ENCODE data around the gene RFFL.
A peak's percentile ranks its signal among the peaks of the same experiment; 100 is the strongest.
"Not testable (repeated sequence)": the region's sequence is repeated elsewhere in the genome, so short reads cannot be mapped to it uniquely, and the experiment has no call there.

Gene RFFL

DNA sequence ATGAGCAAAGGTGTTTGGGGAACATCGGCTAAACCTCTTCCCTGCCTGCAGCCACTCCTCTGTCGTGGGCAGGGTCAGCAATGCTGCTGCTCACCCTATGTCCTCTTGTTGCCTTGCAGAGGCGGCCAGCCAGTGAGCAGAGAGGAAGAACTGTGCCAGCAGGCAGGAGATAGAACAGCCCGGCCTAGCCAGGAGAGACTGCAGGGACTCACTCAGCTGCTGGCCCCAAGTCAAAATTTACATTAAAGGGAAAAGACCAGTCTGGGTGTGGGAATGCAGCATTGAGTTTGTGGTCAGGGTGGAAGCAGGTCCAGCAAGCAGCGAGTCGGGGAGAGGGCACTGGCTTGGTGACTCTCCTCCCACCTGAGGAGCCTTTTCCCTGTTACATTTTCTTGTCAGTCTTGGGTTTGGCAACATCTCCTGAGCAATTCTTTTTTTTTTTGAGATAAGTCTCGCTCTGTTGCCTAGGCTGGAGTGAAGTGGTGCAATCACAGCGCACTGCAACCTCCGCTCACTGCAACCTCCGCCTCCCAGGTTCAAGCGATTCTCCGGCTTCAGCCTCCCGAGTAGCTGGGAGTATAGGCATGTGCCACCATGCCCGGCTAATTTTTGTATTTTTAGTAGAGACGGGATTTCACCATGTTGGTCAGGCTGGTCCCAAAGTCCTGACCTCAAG lies 60.5 kb downstream of the RFFL start:
- no peak for DNase-seq

DNA sequence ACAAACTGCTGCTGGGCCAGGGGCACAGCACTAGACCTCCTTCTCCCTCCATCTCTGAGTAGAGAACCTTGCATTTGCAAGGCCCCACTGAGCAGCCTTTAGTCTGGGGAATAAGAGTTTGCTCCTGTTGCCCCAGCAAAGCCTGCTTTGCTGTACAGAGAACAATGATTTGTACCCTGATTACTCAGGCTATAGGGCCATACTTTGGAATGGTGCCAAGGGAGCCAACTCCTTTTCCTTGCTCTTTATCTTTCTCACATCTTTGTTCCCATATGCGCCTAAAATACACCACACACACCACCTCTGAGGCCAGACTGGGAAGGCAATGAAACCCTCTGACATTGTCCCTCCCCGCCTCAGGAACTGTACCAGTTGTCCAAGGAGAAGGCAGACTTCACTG lies 62.0 kb downstream of the RFFL start:
- no peak for DNase-seq

DNA sequence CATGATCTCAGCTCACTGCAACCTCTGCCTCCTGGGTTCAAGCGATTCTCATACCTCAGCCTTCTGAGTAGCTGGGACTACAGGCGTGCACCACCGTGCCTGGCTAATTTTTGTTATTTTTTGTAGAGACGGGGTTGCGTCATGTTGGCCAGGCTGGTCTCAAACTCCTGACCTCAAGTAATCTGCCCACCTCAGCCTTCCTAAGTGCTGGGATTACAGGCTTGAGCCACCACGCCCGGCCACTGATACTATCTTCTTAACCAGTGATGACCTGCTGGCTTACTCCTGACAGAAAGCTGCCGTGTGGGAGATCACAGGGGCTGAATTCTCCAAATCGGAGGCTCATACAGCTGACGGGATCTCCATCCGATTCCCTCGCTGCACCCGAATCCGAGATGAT lies 62.5 kb downstream of the RFFL start:
- DNase-seq, result not testable (repeated sequence)

DNA sequence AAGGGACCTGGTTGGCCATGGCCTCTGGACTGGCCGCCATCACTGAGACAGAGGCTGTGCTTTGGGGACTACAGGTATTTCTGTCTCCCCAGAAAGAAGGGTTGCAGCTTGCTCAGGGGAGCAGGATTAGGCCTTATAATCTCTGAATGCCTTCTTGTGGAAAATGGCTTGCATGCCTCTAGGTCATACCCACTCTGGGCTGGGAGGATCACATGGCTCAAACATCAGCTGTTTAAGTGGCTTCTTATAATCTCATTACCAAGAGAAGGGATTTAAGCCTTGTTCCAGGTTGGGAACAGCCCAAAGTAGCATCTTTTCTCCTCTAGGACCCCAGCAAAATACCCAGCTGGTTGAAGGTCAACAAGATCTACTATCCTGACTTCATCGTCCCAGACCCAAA lies 64.1 kb downstream of the RFFL start:
- no peak for DNase-seq

DNA sequence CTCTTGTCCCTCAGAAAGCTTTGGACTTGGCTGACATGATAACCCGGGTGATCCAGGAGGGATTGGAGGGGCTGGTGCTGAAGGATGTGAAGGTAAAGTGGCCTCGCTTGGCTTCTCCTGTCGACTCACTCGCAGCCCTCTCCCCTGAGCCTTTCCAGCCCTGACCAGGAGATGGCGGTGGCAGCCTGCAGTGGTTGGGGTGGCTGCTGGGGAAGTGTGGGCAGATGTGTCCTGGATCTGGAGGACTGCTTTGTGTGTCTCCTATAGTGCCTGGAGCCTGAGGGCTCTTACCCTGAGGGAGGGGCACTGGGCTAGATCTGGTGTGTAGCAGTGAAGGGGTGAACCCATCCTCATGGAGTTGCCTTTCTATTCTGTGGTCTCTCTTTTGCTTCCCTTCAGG lies 65.3 kb downstream of the RFFL start:
- peak; percentile 55 for DNase-seq

DNA sequence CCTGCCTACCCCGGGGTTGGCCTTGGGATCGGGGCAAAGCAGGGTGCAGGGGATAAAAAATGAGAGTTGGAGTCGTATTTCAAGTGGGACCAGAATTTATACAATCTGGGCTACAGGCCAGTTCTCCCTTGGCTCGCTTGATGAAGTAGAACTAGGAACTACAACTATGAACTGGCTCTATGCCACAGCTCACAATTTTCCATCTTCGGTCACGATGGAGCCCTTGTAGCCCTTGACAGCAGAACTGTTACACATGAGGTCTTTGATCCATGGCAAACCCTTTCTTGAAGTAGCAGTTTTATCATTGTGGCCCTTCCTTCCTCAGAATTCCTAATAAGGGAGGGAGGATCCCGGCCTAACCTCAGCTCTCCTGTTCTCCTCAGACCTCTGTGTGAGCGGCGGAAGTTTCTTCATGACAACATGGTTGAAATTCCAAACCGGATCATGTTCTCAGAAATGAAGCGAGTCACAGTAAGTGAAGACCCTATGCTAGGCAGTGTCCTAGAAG lies 66.1 kb downstream of the RFFL start:
- peak; percentile 70 for DNase-seq

DNA sequence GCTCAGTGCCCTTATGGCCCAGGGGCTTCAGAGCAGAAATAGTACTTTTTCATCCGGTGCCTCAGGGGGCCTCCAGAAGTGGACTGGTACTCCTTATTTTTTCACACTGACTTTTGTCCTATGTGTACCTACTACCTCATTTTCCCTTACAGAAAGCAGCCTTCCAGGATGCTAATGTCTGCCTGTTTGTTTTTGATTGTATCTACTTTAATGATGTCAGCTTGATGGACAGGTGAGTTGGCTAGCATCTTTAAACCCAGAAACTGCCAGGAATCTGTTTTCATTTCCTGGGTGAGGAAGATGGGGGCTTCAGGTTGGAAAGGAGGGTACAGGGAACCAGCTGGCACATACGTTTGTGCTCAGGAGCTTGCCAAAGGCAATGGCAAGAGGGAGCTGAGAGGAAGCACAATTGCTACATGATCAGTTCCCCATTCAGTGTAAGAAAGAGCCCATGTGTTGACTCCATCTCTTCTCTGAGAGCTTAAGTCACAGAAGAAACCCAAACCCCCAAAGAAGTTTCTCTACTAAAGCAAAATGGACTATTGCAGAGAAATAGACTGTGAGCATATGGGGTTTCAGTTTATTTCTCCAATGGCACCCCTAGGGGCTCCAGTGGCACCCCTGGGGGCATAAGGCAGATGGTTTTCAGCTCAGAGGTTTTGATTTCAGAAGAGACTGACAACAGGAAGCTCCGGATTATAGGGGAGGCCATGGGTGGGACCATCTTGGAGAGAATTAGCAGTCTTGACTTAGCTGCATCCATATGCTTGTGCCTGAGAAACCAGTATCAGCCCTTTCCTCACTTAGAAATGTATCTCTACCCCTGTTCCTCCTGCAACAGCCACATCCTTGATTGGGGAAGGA lies 66.9 kb downstream of the RFFL start:
- no peak for DNase-seq

DNA sequence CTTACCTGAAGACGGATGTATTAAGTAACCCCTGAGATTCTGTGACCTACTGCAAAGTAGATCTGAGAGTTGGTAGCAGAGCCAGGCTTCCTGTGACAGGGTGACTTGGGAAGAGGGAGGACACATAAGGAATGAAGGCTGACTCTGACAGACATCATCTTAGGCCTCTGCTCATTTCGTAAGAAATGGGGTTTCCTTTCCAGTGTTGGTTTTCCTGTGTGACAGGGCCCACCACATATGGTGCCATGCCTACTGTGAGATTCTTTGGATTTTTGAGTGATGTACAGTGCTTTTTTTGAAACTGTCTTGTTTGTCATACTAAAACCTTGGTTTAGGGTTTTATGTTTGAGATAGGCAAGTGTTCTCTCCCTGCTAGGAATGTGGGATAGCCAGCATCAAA lies 70.5 kb downstream of the RFFL start:
- DNase-seq, result no peak

DNA sequence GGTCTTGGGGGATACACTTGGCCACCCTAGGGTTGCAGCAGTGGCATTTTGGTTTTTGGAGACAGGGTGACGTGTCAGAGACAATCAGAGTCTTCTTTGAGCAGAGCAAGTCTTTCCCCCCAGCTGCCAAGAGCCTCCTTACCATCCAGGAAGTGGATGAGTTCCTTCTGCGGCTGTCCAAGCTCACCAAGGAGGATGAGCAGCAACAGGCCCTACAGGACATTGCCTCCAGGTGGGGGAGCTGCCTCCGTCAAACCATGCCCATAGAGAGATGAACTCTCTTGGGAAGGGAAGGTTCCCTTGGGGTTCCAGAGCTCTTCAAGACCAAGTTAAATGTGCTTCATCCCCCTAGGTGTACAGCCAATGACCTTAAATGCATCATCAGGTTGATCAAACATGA lies 71.9 kb downstream of the RFFL start:
- no peak for DNase-seq

DNA sequence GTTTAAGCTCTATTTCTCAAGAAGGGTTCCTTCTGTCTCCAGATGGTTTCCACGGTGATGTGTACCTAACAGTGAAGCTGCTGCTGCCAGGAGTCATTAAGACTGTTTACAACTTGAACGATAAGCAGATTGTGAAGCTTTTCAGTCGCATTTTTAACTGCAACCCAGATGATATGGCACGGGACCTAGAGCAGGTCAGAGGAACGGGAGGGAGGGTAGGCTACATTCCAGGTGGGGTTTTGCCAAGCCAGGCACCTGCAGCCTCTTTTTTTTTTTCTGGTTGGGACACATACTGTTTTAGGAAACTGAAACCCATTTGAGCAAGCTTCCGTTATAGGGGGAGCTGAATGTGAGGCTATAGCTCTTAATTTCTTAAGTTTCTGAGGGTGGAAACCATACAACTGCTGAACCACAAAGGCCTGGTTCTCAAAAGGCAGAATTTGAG lies 72.6 kb downstream of the RFFL start:
- DNase-seq, result no peak

DNA sequence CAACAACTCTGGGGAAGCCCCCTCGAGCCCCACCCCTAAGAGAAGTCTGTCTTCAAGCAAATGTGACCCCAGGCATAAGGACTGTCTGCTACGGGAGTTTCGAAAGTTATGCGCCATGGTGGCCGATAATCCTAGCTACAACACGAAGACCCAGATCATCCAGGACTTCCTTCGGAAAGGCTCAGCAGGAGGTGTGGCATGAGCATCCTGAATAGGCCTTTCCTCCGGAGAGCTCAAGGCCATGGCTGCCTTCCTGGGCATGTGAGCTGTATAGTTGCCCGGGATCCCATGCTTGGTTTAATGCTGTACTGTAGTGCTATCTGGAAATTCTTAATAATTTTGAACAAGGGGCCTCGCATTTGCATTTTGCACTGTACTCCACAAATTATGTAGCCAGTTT lies 74.0 kb downstream of the RFFL start:
- no peak for DNase-seq

DNA sequence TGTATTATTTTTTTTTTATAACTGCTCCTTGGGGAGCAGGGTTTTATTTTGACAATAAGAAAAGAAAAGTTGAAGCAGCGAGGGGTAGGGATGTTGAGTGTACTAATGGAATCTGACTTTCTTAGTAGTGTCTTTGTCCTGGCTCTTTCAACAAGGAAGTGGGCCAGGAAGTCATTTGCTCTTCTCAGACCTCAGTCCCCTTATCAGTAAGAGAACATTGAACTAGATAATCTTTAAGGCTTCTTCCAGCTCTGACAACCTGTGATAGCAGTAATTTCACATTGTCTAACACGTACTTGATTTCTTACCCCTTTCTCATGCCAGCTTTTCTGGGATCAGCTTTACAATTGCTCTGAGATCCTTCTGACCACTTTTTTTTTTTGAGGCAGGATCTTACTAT lies 74.9 kb downstream of the RFFL start:
- no peak for DNase-seq

DNA sequence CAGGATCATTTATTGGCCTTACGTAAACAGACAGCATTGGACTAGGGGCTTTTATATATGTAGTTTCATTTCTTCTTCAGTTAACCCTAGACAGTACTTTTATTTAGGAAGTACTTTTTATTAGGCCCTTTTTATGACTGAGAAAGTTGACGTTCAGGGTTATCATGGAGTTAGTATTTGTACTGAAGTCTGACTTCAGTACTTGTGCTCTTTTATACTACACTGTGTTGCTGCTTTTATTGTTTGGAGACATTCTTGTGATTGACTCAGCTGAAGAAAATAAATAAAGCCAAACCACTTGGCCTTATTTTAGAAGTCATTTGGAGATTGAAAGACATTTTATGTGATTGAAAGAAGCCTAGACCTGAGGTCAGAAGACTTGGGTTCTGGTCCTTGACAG lies 76.3 kb downstream of the RFFL start:
- DNase-seq, result no peak

DNA sequence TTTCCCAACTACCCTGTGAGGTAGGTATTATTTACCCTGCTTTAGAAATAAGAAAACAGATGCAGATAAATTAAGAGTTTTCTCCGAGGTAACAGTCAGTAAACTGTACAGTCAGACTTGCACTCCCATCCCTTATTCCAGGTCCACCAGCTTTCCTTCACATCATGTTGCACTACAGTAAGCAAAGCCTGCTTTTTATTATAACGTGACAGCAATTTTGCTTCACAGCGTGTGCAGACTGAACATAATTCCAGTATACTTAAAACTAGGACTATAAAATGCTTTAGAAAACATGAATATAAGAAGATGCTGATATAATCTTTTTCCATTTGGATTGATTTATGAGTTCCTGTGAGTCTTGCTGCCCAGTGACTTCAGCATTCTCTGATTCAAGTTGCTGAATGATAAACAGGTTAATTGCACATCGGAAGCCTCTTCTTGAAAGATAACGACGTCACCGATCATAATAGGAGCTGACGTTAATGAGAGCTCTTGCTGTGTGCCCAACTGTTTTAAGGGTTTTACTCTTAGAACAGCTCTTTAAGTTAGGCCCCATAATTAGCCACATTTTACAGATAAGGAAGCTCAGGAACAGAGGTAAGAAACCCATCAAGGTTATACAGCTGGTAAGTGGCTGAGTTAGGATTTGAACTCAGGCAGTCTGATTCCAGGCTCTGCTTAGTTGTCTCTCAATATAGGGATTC lies 81.8 kb downstream of the RFFL start:
- DNase-seq, result no peak

DNA sequence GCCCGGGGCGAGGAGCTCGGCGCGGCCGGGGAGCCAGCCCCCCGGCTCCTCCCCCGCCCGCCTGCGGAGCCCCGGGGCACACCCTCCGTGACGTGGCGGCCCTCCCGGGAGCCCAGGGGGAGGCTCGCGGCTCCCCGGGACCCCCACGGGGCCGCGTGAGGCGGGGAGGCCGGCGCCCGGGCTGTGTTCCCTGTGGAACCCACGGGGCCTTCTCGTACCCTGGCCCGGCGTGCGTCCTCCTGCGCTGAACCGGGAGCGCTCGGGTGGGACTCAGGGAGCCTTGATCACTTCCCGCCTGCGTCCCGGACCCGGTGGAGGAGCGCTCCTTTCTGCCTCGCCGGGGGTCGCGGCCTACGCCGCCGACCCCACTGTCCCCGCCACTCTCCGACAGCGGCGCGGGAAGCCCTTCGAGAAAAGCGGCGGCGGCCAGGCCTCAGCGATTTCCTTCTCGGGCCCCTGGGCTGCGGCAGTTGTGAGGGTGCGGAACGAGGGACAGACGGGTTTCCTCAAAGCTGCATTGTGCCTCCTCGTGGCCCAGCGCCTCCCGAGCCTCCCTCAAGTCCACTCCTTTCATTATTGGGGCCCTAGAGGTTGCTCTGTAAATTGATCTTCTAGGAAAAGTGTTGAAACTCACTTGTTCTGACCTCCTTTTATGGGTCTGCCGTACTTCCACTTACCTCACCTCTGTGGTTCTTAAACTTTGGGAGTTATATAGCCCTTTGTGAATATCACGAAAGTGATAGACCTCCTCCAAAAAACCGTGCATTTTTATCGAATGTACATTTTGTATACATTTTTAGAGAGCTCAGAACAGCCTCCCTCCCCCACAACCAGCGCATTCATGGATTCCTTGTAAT lies 82.6 kb downstream of the RFFL start:
- DNase-seq, result peak; percentile 75

DNA sequence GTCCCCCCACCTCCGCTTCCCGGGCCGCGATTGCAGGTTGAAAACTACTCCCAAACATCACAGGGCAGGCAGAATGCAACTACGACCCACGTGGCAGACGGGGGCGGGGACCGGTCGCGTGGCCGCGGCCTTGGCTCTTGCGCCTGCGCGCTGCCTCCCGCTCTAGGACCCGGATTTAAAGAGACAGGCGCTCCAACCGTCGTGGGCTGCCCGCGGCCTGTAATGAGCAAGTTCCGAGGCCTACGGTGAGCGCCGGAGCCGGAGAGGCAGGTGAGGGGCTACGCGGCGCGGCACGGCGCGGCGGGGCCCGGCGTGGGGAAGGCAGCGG lies 83.2 kb downstream of the RFFL start, which contains the start of gene LIG3:
Gene LIG3 (plus strand): TSS at position 160 of the 328 bp plus-strand sequence. CDS start 2,494 bp downstream, outside the sequence.
- peak; percentile 97 for DNase-seq

DNA sequence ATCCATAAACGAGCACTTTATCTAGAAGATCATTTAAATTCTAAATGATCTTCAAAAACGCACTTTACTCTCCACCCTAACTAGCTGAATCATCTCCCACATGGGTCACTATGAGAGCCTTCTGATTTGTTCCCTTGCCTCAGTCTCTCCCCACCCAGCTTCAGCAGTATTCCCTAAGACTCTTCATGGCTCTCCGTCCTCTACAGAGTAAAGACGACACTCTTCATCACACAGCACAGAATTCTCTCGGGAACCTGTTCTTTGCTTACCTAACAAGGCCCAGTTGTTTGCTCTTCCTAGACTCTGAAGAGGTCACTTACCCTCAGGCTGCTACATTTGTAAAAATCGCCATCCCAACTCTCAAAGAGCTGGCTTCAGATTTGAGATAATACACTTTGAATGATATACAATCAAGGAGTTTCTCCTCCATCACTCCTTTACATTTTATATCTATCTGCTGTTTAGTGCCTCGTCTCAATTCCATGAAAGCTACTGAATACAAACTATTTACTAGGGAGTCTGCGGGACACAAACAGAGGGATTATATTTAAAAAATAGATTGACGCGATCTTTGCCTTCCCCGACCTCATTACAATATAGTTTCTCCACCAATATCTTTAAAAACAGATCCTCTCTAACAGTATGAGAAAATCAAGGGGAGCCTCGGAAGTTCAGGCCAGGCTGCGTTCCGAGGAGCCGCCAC lies 83.7 kb downstream of the RFFL start:
- DNase-seq, result no peak

DNA sequence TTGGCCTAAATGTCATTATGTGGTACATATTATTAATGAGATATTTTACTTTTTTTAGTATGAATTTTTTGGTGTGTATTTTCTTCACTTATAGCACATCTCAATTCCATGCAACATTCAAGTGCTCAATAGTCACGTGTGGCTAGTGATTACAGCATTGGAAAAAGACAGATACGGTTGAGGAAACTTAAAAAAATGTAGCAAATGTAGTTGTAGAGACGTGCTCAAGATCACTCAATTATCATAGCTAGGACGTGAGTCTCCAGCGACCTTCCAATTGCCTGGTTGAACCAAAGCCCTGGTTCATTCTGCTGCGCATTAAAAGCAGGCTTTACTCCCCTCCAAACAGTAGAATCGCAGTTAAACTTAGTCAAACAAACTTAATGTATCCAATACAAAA lies 84.4 kb downstream of the RFFL start:
- DNase-seq, result no peak

DNA sequence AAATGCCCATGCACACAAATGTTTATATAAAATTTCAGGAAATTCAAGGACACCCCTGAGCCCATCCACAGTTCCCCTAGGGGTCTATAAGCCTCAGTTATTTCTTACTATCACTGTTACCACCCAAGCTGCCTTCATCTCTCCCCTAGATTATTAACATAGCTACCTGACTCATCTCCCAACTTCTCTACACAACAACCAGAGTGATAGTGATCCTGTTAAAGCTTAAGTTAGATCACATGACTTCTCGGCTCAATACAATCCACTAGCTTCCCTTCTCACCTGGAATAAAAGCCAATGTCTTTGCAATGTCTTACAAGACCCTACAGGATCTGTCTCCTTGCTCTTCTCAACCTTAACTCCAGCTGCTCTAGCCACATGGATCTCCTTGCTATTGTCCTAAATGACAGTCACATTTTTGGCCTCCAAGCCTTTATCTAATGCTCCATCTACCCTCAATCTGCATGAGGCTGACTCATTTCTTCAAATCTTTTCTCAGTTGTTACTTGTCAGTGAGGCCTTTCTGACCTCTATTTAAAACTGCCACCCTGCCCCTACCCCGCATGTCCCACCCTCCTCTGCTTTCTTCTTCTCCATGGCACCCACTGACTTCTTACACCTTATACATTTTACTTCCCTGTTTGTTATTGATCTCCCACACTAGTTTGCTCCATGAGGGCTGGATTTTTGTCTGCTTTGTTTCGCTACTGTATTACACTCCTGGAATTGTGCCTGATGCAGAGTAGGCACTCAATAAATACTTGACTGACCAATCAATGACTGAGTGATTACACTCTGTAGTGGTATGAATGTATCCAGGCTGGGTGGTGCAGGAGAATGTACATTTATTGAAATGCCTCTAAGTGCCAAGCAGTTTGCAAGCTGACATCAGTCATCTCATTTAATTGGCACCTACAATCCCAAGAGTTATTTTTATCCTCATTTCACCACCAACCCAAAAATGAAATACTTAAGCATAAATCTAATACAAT lies 88.4 kb downstream of the RFFL start:
- DNase-seq, result no peak

DNA sequence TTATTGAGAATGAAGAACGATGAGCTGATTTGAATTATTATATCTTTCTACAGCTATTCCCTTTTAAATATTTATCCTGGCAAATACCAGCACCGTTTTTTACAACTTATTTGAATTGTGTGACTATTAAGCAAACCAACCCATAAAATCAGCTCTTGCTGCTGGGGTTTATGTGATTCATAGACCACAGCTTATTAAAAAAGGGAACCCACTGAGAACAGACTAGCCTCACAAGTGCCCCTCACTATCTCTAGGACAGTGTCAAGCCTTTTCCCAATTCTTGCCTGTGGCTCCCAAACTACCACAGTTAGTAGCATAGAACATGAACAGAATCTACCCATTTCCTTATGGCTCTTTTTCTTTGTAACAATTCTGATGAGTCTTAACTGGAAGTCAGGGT lies 89.3 kb downstream of the RFFL start:
- DNase-seq, result no peak

Data from left hindlimb (tissue), 1 donor.